NOMO-1 (cell line): ENCODE results near the gene TEX38.
"Not testable (repeated sequence)": the region's sequence is repeated elsewhere in the genome, so short reads cannot be mapped to it uniquely, and the experiment has no call there.

Experiments used
- DNase-seq, 2 experiments: peaks; one replicate each; lab custom pipeline; 2025; ENCODE audit not compliant: unreplicated experiment in 2 of 2; lab: John Stamatoyannopoulos, UW

TEX38 gene

GRCh38 chr1:46671554-46671953, at the start of gene TEX38:
TSS of gene TEX38 (plus strand) at chr1:46671854. CDS start at chr1:46671935, 81 bp downstream.
- DNase-seq, result no peak

GRCh38 chr1:46621930-46622329, 49.7 kb upstream of the TEX38 start:
- DNase-seq, result no peak

- no peak for DNase-seq
These were observed 49.3 kb upstream of the TEX38 start for GRCh38 chr1:46622344-46622743.

GRCh38 chr1:46623743-46624644, 47.7 kb upstream of the TEX38 start:
- DNase-seq, result no peak

GRCh38 chr1:46630719-46631118, 40.9 kb upstream of the TEX38 start:
- DNase-seq, result no peak

- no peak for DNase-seq
These were observed 36.4 kb upstream of the TEX38 start for GRCh38 chr1:46635205-46635604.

- no peak for DNase-seq
These were observed 34.1 kb upstream of the TEX38 start for GRCh38 chr1:46637444-46638083.

GRCh38 chr1:46638921-46639320, 32.7 kb upstream of the TEX38 start:
- no peak for DNase-seq

- no peak for DNase-seq
These were observed 32.1 kb upstream of the TEX38 start for GRCh38 chr1:46639547-46639946.

- DNase-seq, result no peak
These were observed 29.5 kb upstream of the TEX38 start for GRCh38 chr1:46642115-46642680.

- DNase-seq, result no peak
These were observed 28.3 kb upstream of the TEX38 start for GRCh38 chr1:46643368-46643775.

- DNase-seq, result no peak
These were observed 25.8 kb upstream of the TEX38 start for GRCh38 chr1:46645815-46646214.

- DNase-seq, result no peak
These were observed 25.3 kb upstream of the TEX38 start for GRCh38 chr1:46646331-46646730.

- no peak for DNase-seq
These were observed 24.8 kb upstream of the TEX38 start for GRCh38 chr1:46646844-46647243.

- DNase-seq, result no peak
These were observed 24.0 kb upstream of the TEX38 start for GRCh38 chr1:46647611-46648010.

GRCh38 chr1:46649764-46650163, 21.9 kb upstream of the TEX38 start:
- no peak for DNase-seq

GRCh38 chr1:46650491-46650890, 21.2 kb upstream of the TEX38 start:
- DNase-seq, result no peak

GRCh38 chr1:46651152-46651551, 20.5 kb upstream of the TEX38 start:
- DNase-seq, result not testable (repeated sequence)

- DNase-seq, result no peak
These were observed 19.1 kb upstream of the TEX38 start for GRCh38 chr1:46652321-46653100.

GRCh38 chr1:46653405-46653958, 18.2 kb upstream of the TEX38 start:
- no peak for DNase-seq

GRCh38 chr1:46654012-46654411, 17.6 kb upstream of the TEX38 start:
- DNase-seq, result no peak
